GM12878 (cell line): ENCODE measurements around the gene B4GALNT2. TPM values are rescaled to one million over a fixed set of nuclear protein-coding genes. Genes with fewer than 3 reads are reported as not detected.

Source experiments
- CREM ChIP-seq: IDR thresholded peaks from 2 replicates; pipeline ENCODE4 v1.6.1; 2014; ENCODE audit warnings: antibody characterized with exemption, low read depth
- E4F1 ChIP-seq: fragments of 450-650 bp; IDR thresholded peaks from 2 replicates; pipeline ENCODE4 v1.6.1; 2018; ENCODE audit warnings: borderline replicate concordance, mild to moderate bottlenecking; ENCODE audit not compliant: partially characterized antibody
- EGR1 ChIP-seq, 2 experiments: IDR thresholded peaks; 1 replicate in 1 of 2; 2 replicates in 1 of 2; pipeline ENCODE4 v1.6.1; 2011 to 2012; ENCODE audit warnings: low read depth in 2 of 2, low read length in 2 of 2, borderline replicate concordance in 1 of 2, mild to moderate bottlenecking in 1 of 2, moderate library complexity in 1 of 2
- ELK1 ChIP-seq: IDR thresholded peaks from 2 replicates; pipeline ENCODE4 v1.6.1; 2012; ENCODE audit warnings: low read depth, low read length, improper control_type of control experiment
- EP300 ChIP-seq, 2 experiments: fragments of 150-350 bp in 1 of 2; IDR thresholded peaks; 2 replicates each; pipeline ENCODE4 v1.6.1; 2011 to 2012; ENCODE audit warnings: low read depth in 2 of 2, low read length in 2 of 2, borderline replicate concordance in 1 of 2, improper control_type of control experiment in 1 of 2, inconsistent platforms in 1 of 2; ENCODE audit not compliant: control insufficient read depth in 1 of 2
- FOXM1 ChIP-seq: IDR thresholded peaks from 2 replicates; pipeline ENCODE4 v1.6.1; 2012; ENCODE audit warnings: low read depth, mild to moderate bottlenecking, inconsistent platforms, low read length, moderate library complexity
- HCFC1 ChIP-seq: fragments of 150-350 bp; IDR thresholded peaks from 2 replicates; pipeline ENCODE4 v1.6.1; 2014; ENCODE audit warnings: low read length
- IRF4 ChIP-seq: IDR thresholded peaks from 2 replicates; pipeline ENCODE4 v1.6.1; 2011; ENCODE audit warnings: low read depth, low read length
- JUND ChIP-seq: IDR thresholded peaks from 2 replicates; pipeline ENCODE4 v1.6.1; 2012; ENCODE audit warnings: low read depth, mild to moderate bottlenecking, low read length, improper control_type of control experiment, moderate library complexity
- MAX ChIP-seq: IDR thresholded peaks from 2 replicates; pipeline ENCODE4 v1.6.1; 2012; ENCODE audit warnings: low read depth, low read length, improper control_type of control experiment
- NFXL1 ChIP-seq: fragments of 450-650 bp; IDR thresholded peaks from 2 replicates; pipeline ENCODE4 v1.6.1; 2017; ENCODE audit warnings: antibody characterized with exemption, mild to moderate bottlenecking, borderline replicate concordance
- POLR2A ChIP-seq: IDR thresholded peaks from 2 replicates; pipeline ENCODE4 v1.6.1; 2011; ENCODE audit warnings: low read depth, mild to moderate bottlenecking, low read length
- PRDM15 ChIP-seq: fragments of 450-650 bp; formaldehyde crosslinking; IDR thresholded peaks from 2 replicates; pipeline ENCODE4 v1.4.0; 2020; ENCODE audit warnings: mild to moderate bottlenecking, moderate library complexity
- RELB ChIP-seq: fragments of 450-650 bp; IDR thresholded peaks from 2 replicates; pipeline ENCODE4 v1.6.1; 2017; ENCODE audit warnings: low read depth, mild to moderate bottlenecking, moderate library complexity
- SIX5 ChIP-seq: IDR thresholded peaks from 2 replicates; pipeline ENCODE4 v1.6.1; 2011; ENCODE audit warnings: mild to moderate bottlenecking, low read depth, low read length, moderate library complexity; ENCODE audit not compliant: severe bottlenecking
- SREBF2 ChIP-seq: IDR thresholded peaks from 2 replicates; pipeline ENCODE4 v1.6.1; 2012; ENCODE audit warnings: mild to moderate bottlenecking, low read length
- STAT1 ChIP-seq: fragments of 450-650 bp; conservative IDR thresholded peaks from 2 replicates; pipeline ENCODE4 v1.6.1; 2014; ENCODE audit warnings: antibody characterized with exemption, mild to moderate bottlenecking
- USF2 ChIP-seq: IDR thresholded peaks from 2 replicates; pipeline ENCODE4 v1.6.1; 2011; ENCODE audit warnings: low read depth, low read length, improper control_type of control experiment, borderline replicate concordance
- ZZZ3 ChIP-seq: IDR thresholded peaks from 2 replicates; pipeline ENCODE4 v1.6.1; 2011; ENCODE audit warnings: low read depth; ENCODE audit not compliant: control insufficient read depth, insufficient read length
- polyA plus RNA-seq, 11 experiments: library from polyadenylated mRNA; depleted of rRNA in 4 of 11; unstranded in 6 of 11; stranded (reverse) in 5 of 11; fragments of >200 nt; fragmentation: Nextera tagmentation in 4 of 11; fragmentation: Illumina TruSeq in 1 of 11; extraction: Ambion mirVana in 4 of 11; extraction: Trizol in 1 of 11; gene quantifications; 1 replicate in 1 of 11; 2 replicates in 10 of 11; pipeline versions ENCODE4 v1.2.1 to v1.2.3, GENCODE V29; 2011 to 2016; ENCODE audit warnings: inconsistent platforms in 2 of 11, missing spikeins in 2 of 11, low read depth in 1 of 11
- total RNA-seq, 4 experiments: library from RNA; depleted of rRNA in 3 of 4; stranded (reverse); fragments of >200 nt in 3 of 4; fragmentation: Illumina TruSeq in 1 of 4; extraction: Trizol in 1 of 4; gene quantifications; 2 replicates each; pipeline versions ENCODE4 v1.2.1 to v1.2.3, GENCODE V29; 2013 to 2021

B4GALNT2 gene
- total and polyA plus RNA-seq, 10 of the 15 experiments (the other 5 are each of a cell fraction or from before 2014, with no cell fraction given): not detected

GRCh38 chr17:49217651-49218413, 85.3 kb downstream of the B4GALNT2 start (continued):
- TF ChIP-seq E4F1: no peak
- peak; percentile 68; the same call in 1 of the 2 replicates for TF ChIP-seq CREM
- TF ChIP-seq NFXL1: no peak
- peak in 1 of 2 experiments; percentile 52; a peak in 1 of 3 replicates for TF ChIP-seq EGR1 (IDR thresholded peaks at IDR 0.05; ENCODE audit: borderline replicate concordance in 1 of 2, low read depth in 2 of 2, low read length in 2 of 2)
- no peak; the same call in 1 of the 2 replicates for TF ChIP-seq RELB
- TF ChIP-seq ZZZ3: no peak
- peak; percentile 68 for TF ChIP-seq POLR2A
- no peak for TF ChIP-seq USF2
- TF ChIP-seq ELK1: peak; percentile 61
- TF ChIP-seq PRDM15 (CRISPR knock-in tag): no peak
- TF ChIP-seq IRF4: no peak; the same call in 1 of the 2 replicates
- TF ChIP-seq JUND: peak; percentile 7; the same call in 1 of the 2 replicates
- TF ChIP-seq STAT1: no peak
- TF ChIP-seq EP300 (IDR thresholded peaks at IDR 0.05; ENCODE audit: borderline replicate concordance in 1 of 2, control insufficient read depth in 1 of 2, low read depth in 2 of 2, low read length in 2 of 2): peak; percentile 32 to 84; a peak in 2 of 4 replicates
- no peak for TF ChIP-seq HCFC1
- TF ChIP-seq FOXM1: peak; percentile 50; the same call in 1 of the 2 replicates
- no peak for TF ChIP-seq SIX5
- peak; percentile 78; the same call in 1 of the 2 replicates for TF ChIP-seq MAX
- TF ChIP-seq SREBF2: no peak
